G401 (cell line): ENCODE data around the gene VSTM2A. TPM values are rescaled to one million over a fixed set of nuclear protein-coding genes. Genes with fewer than 3 reads are reported as not detected.

Experiments
- DNase-seq: peaks from one replicate; pipeline ENCODE4 v3.0.0-alpha.2; 2015; ENCODE audit warnings: low spot score
- in situ Hi-C: cut with HindIII; loops from 2 replicates; pipeline ENCODE4 v1.10.0; 2016; ENCODE audit warnings: low sequenced_read_pairs, mixed read lengths
- total RNA-seq: library from RNA; depleted of rRNA; stranded (reverse); fragments of >200 nt; shearing (Covaris generic); gene quantifications from 2 replicates; pipeline ENCODE4 v1.2.3, GENCODE V29; 2014; rRNA removed

Gene VSTM2A
- total RNA-seq, 1 experiment from 2014 or later: not detected

DNA sequence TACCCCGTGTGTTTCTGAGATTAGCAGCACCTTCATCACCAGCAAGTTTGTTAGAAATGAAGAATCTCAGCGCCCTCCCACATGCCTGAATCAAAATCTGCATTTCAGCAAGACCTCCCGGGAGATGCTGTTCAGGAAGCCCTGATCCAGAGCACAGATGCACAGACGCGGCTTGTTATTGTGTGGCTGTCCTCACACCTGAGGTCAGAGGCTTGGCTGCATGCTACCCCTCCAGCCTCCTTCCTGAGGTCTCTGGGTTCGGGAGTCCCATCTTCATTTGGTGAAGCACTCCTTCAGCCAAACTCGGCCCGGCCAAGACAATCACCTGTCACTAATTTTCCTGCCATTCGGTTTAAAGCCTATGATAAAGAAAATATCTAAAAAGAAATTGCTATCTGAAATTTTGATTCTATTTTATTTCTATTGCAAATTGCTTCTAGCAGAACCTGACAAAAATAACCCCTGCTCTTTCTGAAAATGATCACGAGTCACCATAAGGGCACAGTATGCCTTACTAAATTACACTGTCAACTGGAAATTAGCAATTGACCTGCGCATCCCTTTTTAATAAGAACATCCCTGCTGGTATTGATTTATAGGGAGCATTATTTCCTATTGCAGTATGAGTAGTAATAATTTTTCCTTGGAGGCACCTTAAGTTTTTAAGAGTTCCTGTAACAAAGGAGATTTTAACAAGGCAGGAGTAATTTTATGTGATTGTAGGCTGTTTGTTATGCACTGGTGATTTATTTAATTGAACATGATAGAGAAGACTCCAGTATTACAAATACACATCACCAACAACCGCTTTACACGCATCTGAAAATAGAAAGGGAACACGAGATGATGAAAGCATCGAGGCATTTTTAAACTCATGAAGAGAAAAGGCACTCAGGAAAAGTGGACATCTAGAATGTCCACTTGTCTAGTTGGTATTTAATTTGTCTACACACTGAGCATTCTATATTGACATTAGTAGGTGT, 49.5 kb downstream of the VSTM2A start:
- DNase-seq: no peak
- in situ Hi-C loops: no loop called here

DNA sequence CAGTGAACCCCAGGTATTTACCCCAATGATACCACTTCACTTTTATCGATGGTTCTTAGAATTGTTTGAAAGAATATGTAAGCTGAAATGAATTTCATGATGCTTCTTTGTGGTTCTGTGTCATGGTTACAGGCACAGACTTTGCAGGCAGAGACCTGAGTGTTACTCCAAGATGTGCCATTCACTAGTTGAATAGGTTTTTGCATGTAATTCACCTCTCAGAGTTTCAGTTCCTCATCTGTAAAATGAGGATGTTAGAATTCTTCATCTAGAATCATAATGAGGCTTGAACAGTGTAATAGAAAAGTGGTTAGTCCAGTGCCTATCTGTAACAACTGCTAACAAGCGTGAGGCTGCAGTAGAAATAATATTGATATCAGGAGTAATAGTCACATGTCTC, 54.6 kb downstream of the VSTM2A start:
- DNase-seq: no peak
- in situ Hi-C loops: no loop called here

DNA sequence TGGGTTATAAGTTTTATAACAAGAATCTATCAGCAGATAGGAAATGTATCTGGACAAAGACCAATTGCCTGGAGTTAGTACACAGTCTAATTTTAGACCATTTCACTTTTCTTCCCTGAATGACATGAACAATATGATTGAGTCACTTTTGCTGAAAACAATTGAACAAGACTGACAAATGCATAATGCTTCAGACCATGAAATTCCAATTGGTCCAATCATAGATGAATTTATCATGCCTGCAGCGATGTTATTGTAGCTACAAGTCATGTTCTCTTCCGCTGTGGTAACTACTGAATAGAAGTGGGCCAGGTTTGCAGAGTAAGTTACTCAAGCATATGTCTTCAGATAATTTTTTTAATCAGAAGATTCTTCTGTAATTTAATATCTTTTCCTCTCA, 73.4 kb downstream of the VSTM2A start:
- DNase-seq: no peak
- in situ Hi-C loops: no loop called here

Other genes with a start within 250 kb of the VSTM2A start
- 318 and 345 TPM in 2 replicates for gene SEC61G, start 216.8 kb downstream of the VSTM2A start, total RNA-seq